ENCODE data around the gene TAF4B.

The TAF4B gene

GRCh38 chr18:26304511-26304910 lies 78.3 kb downstream of the TAF4B start:
- DNase-seq (ENCODE audit: low read depth in 2 of 3, low spot score in 2 of 3) = no peak

- DNase-seq (ENCODE audit: low read depth in 2 of 3, low spot score in 2 of 3) = no peak
Observed at GRCh38 chr18:26307161-26307773, 81.0 kb downstream of the TAF4B start.

DNA sequence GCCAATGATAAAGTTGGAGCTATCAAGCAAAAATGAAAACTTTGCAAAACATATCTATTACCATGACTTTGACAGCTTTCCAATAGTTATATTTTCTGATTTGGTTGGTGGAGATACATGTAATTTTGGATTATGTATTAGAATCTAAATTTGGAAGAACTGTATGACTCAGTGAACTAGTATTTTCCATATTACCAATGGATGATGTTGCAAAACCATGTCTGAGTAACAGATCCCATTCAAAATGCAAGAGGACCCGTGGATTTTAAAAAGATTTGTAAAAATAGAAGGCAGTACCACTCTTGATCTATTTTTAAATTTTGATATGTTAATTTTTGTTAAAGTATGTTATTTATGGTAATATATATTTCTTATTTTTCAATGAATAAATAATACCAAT lies 83.0 kb downstream of the TAF4B start:
- DNase-seq (ENCODE audit: low read depth in 2 of 3, low spot score in 2 of 3) = no peak

DNA sequence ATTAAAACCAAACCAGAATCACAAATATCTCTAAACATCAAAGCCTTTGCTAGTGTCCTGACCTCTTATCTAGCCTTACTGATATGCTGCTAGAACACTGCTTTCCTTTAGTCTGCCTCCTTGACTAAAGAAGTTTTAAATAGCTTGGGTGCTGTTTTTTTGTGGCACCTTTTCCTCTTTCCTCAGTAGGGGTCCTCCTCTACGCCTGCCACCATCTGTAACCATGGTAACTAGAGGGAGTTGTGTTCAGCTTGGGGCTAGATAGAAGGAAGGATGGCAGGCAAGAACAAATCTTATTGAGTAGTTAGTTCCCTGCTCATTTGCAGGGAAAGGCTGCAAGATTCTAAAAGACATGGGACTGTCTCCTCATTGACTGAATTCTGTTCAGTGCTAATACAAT lies 86.0 kb downstream of the TAF4B start:
- no peak for DNase-seq (ENCODE audit: low read depth in 2 of 3, low spot score in 2 of 3)

GRCh38 chr18:26317398-26317797 lies 91.2 kb downstream of the TAF4B start:
- no peak for DNase-seq (ENCODE audit: low read depth in 2 of 3, low spot score in 2 of 3)

GRCh38 chr18:26320686-26321085 lies 94.4 kb downstream of the TAF4B start:
- DNase-seq (ENCODE audit: low read depth in 2 of 3, low spot score in 2 of 3) = no peak

DNA sequence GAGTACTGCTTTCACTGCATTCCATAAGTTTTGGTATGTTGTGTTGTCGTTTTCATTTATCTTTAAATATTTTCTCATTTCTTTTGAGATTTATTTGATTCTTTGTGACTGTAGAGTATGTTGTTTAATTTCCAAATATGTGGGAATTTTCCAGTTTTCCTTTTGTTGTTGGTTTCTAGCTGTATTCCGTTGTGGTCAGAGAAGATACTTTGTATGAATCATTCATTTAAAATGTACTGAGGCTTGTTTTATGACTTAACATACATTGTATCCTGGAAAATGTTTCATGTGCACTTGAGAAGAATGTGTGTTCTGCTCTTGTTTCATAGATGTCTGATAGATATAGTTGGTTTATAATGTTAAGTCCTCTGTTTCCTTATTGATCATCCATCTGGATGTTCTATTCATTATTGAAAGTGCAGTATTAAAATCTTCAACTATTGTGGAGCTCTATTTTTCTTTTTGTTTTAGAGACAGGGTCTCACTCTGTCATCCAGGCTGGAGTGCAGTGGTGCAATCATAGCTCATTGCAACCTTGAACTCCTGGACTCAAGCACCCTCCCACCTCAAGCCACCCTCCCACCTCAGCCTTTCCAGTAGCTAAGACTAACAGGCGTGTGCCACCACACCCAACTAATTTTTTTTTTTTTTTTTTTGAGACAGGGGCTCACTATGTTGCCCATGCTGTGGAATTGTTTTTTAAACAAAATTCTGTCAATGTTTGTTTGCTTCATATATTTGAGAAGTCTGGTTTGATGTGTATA lies 96.8 kb downstream of the TAF4B start:
- DNase-seq (ENCODE audit: low read depth in 2 of 3, low spot score in 2 of 3) = no peak

DNA sequence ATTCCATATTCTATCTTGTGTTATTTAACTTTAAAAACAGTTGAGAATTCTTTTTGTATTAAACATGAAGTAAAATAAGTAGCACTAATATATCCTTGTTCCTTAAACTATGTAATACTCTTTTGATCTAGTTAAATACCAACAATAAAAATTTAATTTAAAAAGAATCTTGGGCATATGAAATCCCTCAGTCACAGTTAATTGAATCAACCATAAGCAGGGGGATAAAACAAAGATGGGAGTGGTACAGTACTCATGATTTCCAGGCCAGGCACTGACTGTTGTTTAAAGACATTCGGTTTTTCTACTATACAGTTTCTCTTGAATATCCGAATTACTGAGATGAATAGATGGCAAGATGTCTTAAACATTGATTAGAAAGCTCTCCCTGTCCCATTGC lies 99.5 kb downstream of the TAF4B start:
- no peak for DNase-seq (ENCODE audit: low read depth in 2 of 3, low spot score in 2 of 3)

GRCh38 chr18:26327062-26327461 lies 100.8 kb downstream of the TAF4B start:
- DNase-seq (ENCODE audit: low read depth in 2 of 3, low spot score in 2 of 3) = no peak

DNA sequence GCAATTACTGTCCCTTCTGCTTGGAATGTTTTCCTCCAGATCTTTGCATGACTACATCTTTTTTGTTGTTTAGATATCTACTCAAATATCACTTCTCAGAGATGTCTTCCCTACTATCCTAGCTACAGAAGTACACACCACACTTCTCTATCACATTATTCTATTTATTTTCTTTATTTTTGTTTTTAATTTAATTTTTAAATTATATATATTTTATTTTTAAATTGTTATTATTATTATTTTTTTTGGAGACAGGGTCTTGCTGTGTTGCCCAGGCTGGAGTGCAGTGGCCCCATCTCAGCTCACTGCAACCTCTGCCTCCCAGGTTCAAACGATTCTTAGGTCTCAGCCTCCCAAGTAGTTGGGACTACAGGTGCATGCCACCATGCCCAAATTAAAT lies 106.7 kb downstream of the TAF4B start:
- no peak for DNase-seq (ENCODE audit: low read depth in 2 of 3, low spot score in 2 of 3)

DNA sequence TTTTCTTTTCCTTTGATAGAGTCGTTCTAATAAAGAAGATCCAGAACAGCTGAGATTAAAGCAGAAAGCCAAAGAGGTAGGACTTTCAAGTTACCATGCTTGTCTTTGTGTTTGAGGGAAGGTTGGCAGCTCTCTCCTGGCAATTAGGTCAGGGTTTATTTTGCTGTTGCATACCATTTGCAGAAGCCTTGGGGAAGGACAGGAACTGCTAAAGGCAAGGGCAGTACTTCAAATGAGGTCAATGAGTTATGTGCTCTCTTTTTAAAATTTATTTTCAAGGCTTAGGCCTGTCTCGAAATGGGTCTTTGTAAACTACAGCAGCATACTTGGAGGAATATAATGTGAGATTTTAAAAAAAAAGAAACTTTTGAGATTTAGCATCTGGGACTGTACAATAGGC lies 108.9 kb downstream of the TAF4B start:
- no peak for DNase-seq (ENCODE audit: low read depth in 2 of 3, low spot score in 2 of 3)

GRCh38 chr18:26335571-26336487 lies 109.6 kb downstream of the TAF4B start:
- DNase-seq (ENCODE audit: low read depth in 2 of 3, low spot score in 2 of 3) = no peak

GRCh38 chr18:26336572-26336971 lies 110.3 kb downstream of the TAF4B start:
- DNase-seq (ENCODE audit: low read depth in 2 of 3, low spot score in 2 of 3) = no peak

DNA sequence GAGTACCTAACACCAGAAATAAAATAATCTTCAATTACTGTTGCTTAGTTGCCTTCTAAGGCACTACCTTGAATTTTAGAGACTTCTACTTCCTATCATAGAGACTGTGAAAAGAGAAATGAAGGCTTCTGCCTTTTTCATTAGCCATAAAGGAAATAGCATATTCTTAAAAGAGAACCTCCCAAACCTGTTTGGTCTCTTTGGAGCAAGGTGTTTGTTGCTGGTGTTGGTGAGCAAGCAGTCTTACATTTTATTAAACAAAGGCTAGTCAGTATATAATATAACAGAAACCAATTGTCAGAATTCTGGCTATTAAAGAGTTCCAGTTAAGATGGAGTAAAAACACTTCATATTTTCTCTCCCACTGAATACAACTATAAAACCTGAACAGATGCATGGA lies 116.4 kb downstream of the TAF4B start:
- no peak for DNase-seq (ENCODE audit: low read depth in 2 of 3, low spot score in 2 of 3)

GRCh38 chr18:26350961-26351360 lies 124.7 kb downstream of the TAF4B start:
- no peak for DNase-seq (ENCODE audit: low read depth in 2 of 3, low spot score in 2 of 3)

DNA sequence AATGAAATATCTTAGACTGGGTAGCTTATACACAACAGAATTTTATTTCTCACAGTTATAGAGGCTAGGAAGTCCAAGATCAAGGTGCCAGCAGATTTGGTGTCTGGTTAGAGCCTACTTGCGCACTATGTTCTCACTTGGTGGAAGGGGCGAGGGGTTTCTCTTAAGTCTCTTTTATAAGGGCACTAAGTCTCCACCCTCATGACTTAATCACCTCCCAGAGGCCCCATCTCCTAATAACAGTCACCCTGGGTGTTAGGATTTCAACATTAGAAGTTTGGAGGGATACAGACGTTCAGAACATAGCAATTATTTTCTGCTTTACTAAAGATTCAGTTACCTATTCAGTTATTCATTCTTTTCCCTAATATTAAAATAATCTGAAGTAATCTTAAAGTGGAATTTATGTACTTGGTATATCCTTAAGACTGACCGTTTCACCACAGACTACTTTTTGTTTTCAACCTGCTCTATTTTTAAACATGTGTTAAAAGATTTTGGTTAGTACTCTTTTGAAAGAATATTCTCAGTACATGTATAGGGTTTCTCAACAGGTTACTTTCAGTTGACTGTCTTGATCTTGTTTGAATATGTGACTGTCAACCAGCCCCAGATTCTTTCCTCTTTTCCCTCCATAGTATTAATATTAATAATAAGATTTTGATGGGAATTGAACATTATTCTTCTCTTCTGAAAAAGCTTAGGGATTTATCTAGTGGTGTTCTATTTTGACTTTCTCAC lies 130.0 kb downstream of the TAF4B start:
- no peak for DNase-seq (ENCODE audit: low read depth in 2 of 3, low spot score in 2 of 3)

DNA sequence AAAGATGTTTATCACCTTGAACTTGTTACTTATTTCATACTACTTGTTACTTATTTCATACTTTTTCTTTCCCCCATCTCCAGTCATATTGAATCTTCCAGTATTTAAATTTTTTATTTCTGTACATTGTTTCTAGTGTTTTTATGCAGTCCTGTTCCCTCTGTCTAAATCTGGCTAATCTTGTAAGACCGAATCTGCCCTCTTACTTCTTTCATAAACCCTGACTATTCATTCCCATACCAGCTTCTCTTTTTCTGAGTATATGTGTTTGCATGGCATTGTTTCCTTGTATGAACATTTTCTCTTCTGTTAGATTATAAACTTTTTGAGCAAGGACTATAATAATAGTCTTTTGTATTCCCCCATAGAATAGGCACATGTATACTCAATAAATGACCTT lies 131.7 kb downstream of the TAF4B start:
- DNase-seq (ENCODE audit: low read depth in 2 of 3, low spot score in 2 of 3) = no peak

DNA sequence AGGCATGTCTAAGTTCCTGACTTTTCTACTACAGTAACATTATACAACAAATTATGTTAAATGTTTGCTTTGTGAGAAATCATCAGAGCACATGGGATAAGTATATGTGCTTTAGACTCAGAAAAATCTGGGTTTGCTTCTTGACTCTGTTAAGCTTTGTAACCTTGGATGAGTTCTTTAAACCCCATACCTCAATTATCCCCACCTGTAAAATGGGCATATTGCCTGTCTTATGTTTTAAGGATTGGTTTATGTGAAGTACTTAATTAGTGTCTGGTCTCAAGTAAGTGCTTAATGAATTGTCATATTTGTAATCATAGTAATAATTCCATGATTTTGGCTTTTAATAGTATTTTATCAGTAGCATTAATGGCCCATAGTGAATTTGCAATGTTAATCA lies 135.8 kb downstream of the TAF4B start:
- no peak for DNase-seq (ENCODE audit: low read depth in 2 of 3, low spot score in 2 of 3)

- DNase-seq (ENCODE audit: low read depth in 2 of 3, low spot score in 2 of 3) = no peak
Observed at GRCh38 chr18:26367425-26367824, 141.2 kb downstream of the TAF4B start.

DNA sequence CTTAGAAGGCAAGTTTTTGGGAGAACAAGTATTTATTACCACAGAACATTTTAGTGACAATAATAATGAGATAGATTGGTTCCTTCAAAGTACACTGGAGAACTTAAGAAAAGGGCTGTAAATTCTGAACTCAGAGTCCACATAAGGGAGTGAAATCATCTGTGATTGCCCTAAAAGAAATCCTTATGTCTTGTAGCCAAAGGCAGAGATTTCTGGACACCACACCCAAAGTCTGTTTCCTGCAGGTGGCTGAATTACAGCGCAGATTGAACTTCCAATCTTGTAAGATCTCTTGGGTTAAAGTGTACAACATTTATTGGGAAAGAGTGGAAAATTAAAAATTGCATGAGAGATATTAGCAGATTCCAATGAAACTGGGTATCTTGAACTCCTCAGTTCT lies 143.8 kb downstream of the TAF4B start:
- no peak for DNase-seq (ENCODE audit: low read depth in 2 of 3, low spot score in 2 of 3)

GRCh38 chr18:26376105-26376504 lies 149.9 kb downstream of the TAF4B start:
- DNase-seq (ENCODE audit: low read depth in 2 of 3, low spot score in 2 of 3) = no peak
